GM10248 (cell line): Measurements from ENCODE around the gene PRRC2A.
"Not testable (repeated sequence)": the region's sequence is repeated elsewhere in the genome, so short reads cannot be mapped to it uniquely, and the experiment has no call there.

ENCODE experiments used
- CTCF ChIA-PET: fragments of 300-600 bp; sonication (Branson Sonifier 250); formaldehyde crosslinking; extraction: SDS; loops from one replicate; lab custom pipeline; 2021; ENCODE audit warnings: antibody characterized with exemption; lab: Yijun Ruan, JAX
- POLR2A ChIA-PET: fragments of 350-650 bp; sonication (Branson Sonifier 250); formaldehyde crosslinking; extraction: SDS; loops from one replicate; lab custom pipeline; 2020; ENCODE audit warnings: antibody characterized with exemption; lab: Yijun Ruan, JAX
- DNase-seq: peaks from one replicate; pipeline ENCODE4 v3.0.0; 2012; ENCODE audit errors: extremely low spot score
- CTCF ChIP-seq: IDR thresholded peaks from 2 replicates; pipeline ENCODE4 v1.5.1; 2012; ENCODE audit warnings: mild to moderate bottlenecking, low read depth; ENCODE audit errors: extremely low read depth, missing control alignments, control extremely low read depth

Gene PRRC2A

GRCh38 chr6:31588871-31589650 lies 31.5 kb upstream of the PRRC2A start:
- no peak for DNase-seq
- CTCF ChIA-PET = interaction anchor here (39.5 to 54.8 kb wide), 2 partner anchors 3 to 24 kb away, joined by 2725 read pairs; partner anchors contain the start of genes ATP6V1G2, DDX39B, LST1 and LTA
- TF ChIP-seq CTCF = no peak
- POLR2A ChIA-PET = interaction anchor here (0.5 to 1.7 kb wide), 2 partner anchors 14 kb away, joined by 3 to 5 read pairs; partner anchors contain the start of gene TNF

GRCh38 chr6:31590691-31591090 lies 29.8 kb upstream of the PRRC2A start:
- CTCF ChIA-PET = interaction anchor here (39.5 to 54.8 kb wide), 2 partner anchors 1 to 26 kb away, joined by 2725 read pairs; partner anchors contain the start of genes ATP6V1G2, DDX39B, LST1 and LTA
- POLR2A ChIA-PET = interaction anchor here (1.7 kb wide), 1 partner anchor 15 kb away, joined by 5 read pairs; the partner anchor contains the start of gene TNF
- not testable (repeated sequence) for DNase-seq

GRCh38 chr6:31592396-31592771 lies 28.1 kb upstream of the PRRC2A start:
- ChIA-PET POLR2A (interaction anchor here (0.7 to 4.3 kb wide), 9 partner anchors 11 to 130 kb away, joined by 3 to 66 read pairs (median 5); partner anchors contain the start of genes ATP6V1G2, BAG6, DDX39B and GPANK1), CTCF (interaction anchor here (0.9 to 39.5 kb wide), 6 partner anchors 9 to 99 kb away, joined by 3 to 2725 read pairs (median 4); partner anchors contain the start of genes ATP6V1G2, DDX39B, LST1 and LTA)
- DNase-seq = no peak
- TF ChIP-seq CTCF = no peak

- POLR2A ChIA-PET = interaction anchor here (0.7 kb wide), 1 partner anchor 9 kb away, joined by 3 read pairs; no protein-coding TSS in a partner anchor
- DNase-seq = no peak
These were observed 23.5 kb upstream of the PRRC2A start for GRCh38 chr6:31597006-31597405.

GRCh38 chr6:31607317-31607716 lies 13.2 kb upstream of the PRRC2A start:
- DNase-seq = no peak
- no peak for TF ChIP-seq CTCF
- ChIA-PET CTCF (interaction anchor here (6.9 to 39.5 kb wide), 2 partner anchors 10 to 43 kb away, joined by 83 to 2725 read pairs; partner anchors contain the start of genes ATP6V1G2, DDX39B, LST1 and LTA), POLR2A (interaction anchor here (0.7 kb wide), 1 partner anchor 31 kb away, joined by 3 read pairs; no protein-coding TSS in a partner anchor)

More at GRCh38 chr6:31597006-31597405, 23.5 kb upstream of the PRRC2A start:
- peak; percentile 36 for TF ChIP-seq CTCF
- CTCF ChIA-PET = interaction anchor here (1.0 to 39.5 kb wide), 12 partner anchors 11 to 142 kb away, joined by 3 to 2725 read pairs (median 6); partner anchors contain the start of genes AIF1, ATP6V1G2, C6orf47 and DDX39B

GRCh38 chr6:31609519-31610406 lies 10.8 kb upstream of the PRRC2A start:
- DNase-seq = no peak
- TF ChIP-seq CTCF = no peak
- CTCF ChIA-PET = interaction anchor here (2.3 to 39.5 kb wide), 3 partner anchors 12 to 117 kb away, joined by 5 to 2725 read pairs (median 83); partner anchors contain the start of genes ATP6V1G2, DDX39B, LST1 and LTA

More at GRCh38 chr6:31609519-31610406, 10.8 kb upstream of the PRRC2A start:
- POLR2A ChIA-PET = no interaction called here
